Cerebellar cortex (tissue), 1 donor: Measurements from ENCODE around the gene PPHLN1.

ENCODE experiments used
- DNase-seq: peaks from one replicate; pipeline ENCODE4 v3.0.0-alpha.2; 2015; ENCODE audit warnings: low spot score

The PPHLN1 gene

DNA sequence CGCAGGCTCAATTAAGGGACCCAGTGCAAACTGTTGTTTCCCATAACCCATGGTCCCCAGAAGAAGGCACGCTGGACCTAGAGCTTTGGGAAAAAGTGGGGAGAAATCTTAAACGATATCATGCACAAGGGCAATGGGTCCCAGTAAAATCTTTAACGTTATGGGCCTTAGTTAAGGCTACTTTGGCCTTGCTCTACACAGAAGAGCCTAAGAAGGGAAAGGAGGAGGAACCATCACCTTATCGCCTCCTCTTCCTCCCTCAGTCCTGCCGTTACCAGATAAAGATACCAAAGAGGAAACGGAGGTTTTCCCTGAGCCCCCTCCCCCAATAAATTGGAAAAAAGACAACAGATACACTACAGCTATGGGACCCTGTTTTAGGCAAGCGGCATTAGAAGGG lies 116.9 kb downstream of the PPHLN1 start:
- no peak for DNase-seq

DNA sequence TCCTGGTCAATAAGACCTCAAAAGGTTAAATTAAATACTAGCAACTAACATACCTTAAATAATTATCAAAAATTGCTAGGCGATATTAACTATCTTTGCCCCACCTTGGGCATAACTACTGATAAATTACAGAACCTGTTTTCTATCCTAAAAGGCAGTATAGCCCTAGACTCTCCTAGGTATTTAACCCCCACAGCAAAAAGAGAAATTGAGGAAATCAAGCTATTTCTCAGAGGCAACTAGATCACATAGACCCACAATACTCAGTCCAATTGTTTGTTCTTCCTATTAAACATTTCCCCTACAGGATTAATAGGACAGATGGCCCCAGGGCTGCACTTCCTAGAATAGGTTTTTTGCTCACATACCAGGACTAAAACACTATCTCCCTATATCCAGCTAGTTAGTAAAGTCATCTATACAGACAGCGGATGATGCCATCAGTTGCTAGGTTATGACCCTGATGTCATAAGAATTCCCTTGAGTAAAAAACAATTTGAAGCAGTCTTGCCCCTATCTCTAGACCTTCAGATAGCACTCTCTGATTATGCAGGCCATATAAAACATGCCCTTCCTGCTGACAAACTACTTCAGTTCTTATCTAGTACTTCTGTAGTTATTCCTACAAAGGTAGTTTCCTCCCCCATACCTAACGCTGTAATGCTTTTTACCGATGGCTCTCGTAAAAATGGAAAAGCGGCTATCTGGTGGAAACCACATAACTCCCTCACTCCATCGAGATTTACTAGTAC lies 118.4 kb downstream of the PPHLN1 start:
- DNase-seq = no peak

DNA sequence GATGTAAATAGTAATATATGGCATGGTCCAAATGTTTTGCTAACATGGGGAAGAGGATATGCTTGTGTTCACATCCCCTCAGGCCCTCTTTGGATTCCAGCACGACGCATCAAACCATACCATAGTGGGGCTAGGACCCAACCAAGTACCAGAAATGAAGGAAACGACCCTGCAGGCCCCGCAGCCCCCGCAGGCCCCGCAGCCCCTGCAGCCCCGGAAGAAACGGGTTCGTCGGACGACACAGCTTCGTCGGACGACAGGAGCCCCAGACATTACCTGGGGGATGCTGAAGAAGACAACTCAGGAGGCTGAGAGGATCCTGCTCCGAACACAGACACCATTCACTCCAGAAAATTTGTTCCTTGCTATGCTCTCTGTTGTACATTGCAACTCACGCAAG lies 119.9 kb downstream of the PPHLN1 start:
- no peak for DNase-seq

DNA sequence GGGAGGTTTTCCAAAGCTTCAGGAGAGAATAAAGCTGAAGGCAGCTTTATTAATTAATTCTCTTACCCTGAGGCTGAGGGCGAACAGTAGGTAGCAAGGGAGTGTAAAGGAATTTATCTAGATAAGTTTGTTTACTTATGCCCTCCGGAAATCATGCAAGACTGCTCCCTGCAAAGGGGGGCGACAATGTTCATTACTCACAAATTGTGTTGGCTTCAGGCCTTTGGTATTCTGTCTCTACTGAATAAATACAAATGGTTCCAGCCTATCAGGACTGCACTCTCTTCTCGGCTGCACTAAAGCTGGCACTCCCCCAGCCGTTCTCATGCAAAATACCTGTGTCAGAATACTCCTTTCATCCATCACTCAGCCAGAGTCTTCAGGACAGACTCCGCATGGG lies 120.8 kb downstream of the PPHLN1 start:
- no peak for DNase-seq

DNA sequence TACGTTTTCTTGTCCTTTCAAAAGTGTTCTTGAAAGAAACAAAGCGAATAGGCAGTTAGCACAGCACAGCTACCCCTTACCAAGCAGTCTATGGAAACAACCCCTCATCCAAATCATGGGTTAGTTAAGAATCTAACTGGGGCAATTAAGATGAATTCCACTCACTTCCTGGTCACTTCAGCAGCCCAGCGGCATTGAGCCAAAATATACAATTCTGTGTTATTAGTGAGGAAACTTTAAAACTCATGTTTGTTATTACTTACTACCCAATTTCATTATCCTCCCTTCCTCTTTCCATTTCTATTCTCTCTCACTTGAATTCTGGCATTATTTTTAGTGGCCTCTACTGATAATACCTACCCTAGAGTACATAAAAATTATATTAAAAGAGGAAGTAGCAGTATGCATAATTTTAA lies 121.4 kb downstream of the PPHLN1 start:
- DNase-seq = no peak

DNA sequence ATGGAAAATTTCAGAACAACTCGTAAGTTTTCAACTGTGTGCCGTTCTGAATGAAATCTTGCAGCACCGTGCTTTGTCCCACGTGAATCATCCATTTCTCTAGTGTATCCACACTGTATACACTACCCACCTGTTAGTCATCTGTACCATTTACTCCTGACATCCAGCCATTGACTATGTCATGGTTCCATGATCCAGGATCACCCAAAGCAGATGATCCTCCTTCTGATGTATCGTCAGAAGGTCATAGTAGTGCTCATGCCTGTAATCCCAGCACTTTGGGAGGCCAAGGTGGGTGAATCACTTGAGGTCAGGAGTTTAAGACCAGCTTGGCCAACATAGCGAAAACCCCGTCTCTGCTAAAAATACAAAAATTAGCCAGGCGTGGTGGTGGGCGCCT lies 122.9 kb downstream of the PPHLN1 start:
- no peak for DNase-seq

DNA sequence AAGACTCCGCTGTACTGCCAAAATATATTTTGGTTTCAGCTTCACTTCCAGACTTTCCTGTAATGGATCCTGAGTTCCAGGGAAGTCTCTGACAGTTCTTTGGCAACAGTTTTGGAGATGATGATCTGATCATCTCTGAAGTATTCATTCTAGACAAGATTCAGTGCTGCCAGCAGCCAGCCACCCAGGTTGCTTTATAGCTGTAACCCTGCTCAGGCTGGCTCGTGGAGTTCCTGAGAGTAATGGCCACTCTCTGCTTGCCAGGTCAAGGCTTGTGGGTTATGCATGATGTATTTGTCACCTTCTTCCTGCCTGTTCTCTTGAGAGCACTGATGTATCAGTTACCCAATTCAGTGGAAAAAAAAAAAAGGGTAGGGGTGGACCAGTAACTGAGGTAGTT lies 124.3 kb downstream of the PPHLN1 start:
- no peak for DNase-seq

DNA sequence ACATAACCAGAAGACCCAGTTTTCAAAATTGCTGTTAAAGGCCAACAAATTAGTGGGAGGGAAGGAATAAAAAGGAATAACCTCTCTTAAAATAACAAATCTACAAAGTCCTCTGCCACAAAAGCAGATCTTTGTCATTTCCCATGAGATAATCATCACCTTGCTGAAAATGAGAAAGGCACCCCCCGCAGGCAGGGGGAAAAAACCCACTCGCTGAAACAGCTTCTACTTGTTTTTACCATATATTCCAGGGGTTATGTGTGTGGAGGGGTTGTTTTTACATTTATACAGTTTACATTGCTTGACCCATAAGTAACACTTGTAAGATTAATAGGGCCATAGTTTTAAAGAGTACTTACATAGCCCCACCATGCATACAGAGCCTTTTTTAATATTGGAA lies 132.6 kb downstream of the PPHLN1 start:
- no peak for DNase-seq

DNA sequence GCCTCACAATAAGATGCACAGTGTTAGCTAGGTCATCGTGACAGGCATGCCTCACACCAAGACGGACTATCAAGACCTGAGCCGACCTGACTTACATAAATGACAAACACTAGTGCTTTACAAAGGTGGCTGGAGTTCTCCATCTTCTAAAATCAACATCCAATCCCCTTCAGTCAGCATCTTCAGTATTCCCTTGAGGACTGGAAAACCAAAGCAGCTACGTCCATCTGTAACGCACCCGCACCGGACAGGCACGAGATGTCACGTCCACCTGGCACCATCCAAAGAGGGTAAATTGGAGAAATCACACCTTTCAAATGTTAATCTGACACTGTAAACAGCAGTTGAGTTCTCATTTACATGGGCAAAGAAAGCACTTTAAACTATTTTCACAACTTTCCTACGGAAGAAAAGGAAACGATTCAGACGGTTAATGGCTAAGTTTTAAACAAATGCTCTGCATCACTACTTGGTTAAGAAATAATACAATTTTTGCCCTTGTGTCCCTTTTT lies 133.4 kb downstream of the PPHLN1 start:
- no peak for DNase-seq

DNA sequence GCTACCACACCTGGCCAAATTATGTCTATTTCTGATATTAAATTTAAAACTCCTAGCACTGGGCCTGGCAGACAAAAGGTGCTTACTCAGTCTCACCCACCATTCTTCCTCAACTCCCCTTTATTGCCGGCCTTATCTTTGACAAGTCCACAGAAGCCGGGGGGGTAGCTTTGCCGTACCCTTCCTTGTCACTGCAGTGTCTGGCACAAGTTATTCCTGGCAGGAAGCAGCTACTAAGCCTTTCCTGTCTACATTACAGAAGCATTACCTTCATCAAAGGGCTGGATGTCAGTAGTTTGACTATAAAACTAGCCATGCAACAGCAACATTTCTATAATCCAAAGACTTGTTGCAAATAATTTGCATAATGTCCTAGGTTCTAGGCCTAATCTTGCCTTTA lies 136.5 kb downstream of the PPHLN1 start:
- DNase-seq = no peak

DNA sequence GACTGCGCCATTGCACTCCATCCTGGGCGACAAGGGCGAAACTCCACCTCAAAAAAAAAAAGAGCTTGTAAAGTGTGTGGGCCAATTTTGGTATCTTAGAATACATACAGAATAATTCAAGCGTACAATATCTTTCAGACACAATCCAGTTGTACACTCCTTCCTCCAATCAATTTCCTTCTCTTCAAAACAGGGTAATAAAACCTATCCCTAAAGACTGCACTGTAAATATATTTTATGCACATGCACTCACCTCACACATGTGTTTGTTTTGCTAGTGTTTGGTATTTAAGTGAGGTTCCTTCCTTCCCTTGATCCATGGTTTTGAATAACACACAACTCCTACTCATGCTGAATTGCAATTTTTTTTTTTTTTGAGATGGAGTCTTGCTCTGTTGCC lies 137.7 kb downstream of the PPHLN1 start:
- DNase-seq = no peak

DNA sequence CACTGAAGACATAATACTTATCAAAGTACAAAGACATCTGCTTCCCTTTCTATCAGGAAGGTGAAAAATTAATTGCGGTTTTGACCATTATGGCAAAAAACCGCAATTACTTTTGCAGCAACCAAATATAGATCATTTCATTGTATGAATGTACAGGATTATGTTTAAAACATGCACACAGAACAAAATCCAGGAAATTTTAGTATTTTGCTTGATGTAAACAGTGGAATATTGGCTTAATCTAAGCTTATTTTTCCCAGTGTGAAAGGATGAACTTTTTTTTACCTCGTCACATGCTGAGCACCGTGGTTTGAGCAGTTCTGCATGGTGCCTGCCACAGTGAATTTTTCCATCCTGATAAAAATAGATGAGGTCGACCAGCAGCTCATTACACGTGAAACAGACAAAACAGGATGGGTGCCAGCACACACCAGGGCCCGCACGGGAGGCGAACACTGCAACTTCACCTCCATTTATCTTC lies 142.4 kb downstream of the PPHLN1 start:
- peak; percentile 42 for DNase-seq

DNA sequence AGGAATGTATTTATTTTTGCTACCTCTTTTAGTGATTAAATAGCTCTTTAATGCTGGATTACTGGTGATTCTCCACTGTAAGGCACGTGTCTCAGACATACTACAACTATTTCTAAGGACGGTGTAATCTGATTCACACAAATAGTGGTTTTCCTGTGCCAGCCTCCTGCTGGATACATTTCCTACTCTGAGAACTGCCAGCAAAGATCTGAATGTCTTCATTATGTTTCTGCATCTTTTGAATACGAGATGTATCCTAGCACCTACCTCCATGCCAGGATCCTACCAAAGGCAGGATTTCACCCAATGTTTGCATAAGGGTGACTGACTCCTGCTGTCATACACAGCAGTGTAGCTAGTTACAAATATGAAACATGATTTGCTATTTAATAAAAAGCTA lies 143.0 kb downstream of the PPHLN1 start:
- peak; percentile 22 for DNase-seq

DNA sequence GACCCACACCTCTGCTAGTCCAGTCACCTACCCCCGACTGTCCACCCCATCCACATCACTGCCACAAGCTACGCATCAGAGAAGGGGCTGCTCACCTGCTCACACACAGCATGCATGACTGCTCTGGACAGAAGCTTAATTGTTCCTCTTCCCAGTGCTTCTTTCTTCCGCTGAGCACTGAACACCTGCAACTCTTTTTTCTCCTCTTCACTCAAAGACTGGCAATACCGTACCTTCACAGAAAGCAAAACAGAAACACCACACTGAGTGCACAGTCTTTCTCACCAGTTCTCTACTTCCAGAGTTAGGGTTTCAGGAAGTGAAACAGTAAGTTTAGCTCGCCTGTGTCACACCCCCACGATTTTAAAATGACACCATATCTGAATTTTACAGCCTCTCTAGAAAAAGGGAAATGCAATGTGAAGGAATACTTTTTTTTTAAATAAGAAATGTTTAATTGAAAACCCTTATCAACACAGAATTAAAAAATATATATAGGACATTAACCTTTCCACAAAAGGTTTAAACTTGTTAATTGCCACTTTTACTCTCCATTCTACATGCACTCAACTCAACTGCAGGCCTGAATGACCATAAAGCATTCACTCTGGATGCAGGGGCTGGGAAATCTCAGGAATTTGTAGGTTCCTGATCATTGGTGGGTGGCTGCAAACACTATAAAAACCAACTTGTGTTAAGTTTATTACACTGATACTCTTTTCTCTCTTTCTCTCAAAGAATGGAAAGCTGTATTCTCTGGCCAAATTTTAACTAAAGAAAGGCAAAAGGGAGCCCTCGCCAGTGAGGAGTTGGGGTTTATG lies 143.6 kb downstream of the PPHLN1 start:
- no peak for DNase-seq

DNA sequence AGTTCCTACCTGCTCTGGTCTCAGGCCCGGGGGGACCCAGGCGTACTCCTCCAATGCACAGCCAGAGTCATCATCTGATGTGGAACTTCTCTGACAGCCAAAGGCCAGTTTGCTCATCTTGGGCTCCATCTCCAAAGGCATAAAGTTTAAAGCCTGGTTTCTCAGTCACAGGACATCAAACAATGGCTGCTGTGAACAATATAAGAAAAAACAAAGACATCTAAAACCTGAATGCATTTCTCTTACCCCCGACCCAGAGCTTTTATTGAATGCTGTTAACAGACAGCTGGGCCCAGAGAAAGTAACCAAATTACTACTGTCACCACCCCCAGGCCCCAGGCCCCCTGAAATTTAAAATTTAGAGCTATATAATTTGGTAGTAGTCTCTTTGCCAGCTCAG lies 146.4 kb downstream of the PPHLN1 start:
- no peak for DNase-seq

DNA sequence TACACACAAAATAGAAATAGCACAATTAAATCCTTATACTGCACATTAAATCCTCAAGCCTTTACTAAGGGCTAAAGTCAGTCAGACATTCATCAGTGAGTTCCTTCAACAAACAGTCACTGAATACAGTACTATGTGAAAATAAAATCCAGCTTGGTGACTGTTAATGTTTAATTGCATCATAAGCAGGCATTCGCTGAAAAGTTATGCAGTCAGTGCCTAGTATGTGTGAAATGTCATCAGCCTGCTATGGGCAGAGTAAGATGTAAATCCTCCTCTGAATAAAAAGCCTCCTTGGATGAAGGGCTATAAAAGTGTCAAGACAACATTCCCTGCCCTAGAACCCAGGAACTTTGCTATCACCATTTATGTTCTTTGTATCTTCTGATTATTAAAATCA lies 147.2 kb downstream of the PPHLN1 start:
- no peak for DNase-seq

DNA sequence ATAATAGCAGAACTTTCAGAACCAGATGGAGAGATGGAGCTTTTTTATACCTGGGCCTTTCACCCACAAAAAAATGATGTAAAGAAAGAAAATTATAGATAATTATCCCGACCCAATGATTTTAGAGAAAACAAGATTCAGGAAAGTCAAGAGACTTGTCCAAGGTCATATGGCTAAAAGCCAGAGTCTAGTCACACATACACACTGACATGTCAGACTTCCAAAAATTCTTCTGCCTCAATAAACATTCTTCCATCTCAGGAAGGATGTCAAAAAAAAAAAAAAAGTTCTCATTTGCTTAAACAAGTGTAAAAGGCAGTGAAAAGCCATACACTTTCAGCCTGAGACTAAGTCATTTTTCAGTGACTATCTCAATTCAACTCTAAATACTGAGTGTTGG lies 147.6 kb downstream of the PPHLN1 start:
- DNase-seq = no peak

DNA sequence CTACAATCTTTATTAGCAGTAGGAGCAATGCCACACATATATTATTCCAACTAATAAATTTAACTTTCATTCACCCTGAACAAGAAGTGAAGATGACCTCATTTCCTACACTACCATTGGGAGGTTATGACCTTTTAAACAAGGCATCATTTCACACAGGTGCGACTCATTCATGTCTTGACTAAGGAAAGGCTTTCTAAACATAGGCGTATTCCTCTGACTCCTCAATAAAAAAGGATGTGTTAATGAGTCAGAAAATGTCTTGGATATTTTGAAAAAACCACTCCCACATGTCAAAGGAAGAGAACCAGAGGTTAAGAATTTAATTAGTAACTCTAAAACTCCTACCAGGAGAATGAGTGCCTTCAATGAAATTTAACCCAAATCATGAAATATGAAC lies 148.4 kb downstream of the PPHLN1 start:
- DNase-seq = no peak

DNA sequence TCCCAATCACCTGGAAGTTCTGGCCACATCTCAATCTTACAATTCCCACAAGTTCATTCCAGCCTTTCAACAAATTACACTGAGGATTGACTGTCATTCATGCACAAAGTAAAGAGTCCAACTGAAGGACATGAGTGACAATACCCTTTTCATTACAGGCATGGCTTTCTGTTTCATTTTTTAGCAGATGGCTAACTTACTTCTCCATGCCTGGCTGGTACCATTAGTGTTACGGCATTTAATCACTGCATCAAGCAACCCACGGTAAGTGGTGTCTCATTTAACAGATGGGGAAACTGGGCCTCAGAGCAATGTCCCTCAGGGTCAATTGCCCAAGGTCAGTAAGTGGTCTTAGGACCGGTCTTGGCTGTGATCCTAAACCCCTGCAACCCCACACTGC lies 149.1 kb downstream of the PPHLN1 start:
- no peak for DNase-seq

DNA sequence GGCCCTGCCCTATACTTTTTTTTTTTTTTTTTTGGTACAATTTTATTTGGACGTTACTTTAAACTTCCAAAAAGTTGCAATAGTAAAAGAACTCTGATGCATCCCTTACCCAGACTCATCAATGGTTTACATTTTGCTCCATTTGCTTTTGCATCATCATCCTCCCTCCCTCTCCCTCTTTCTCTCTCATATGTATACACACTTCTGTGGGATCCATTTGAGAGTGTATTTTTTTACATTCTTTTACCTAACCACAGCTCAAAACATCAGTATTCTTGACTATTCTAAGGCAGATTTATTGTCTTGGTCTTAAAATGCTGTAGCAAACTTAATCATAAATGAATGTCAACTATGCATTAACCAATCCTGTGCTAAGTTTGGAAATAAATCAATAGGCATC lies 152.0 kb downstream of the PPHLN1 start:
- DNase-seq = no peak

DNA sequence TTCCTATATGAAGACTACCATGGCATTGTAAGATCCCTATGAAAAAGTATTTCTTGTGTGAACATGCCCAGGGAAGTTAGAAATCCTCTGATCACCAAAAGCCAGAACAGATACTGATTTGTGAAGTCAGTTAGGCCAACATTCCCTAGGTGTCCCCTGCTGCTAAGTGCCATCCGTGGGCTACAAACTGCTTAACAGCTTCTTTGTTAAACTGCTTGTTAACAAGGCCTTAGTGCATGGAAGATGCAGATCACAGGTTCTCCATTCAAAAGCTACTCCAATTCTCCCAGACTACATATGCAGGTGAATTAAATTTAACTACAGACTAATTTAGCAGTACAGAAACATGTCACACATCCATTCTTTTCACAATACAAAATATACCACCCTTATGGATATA lies 155.4 kb downstream of the PPHLN1 start:
- DNase-seq = no peak

DNA sequence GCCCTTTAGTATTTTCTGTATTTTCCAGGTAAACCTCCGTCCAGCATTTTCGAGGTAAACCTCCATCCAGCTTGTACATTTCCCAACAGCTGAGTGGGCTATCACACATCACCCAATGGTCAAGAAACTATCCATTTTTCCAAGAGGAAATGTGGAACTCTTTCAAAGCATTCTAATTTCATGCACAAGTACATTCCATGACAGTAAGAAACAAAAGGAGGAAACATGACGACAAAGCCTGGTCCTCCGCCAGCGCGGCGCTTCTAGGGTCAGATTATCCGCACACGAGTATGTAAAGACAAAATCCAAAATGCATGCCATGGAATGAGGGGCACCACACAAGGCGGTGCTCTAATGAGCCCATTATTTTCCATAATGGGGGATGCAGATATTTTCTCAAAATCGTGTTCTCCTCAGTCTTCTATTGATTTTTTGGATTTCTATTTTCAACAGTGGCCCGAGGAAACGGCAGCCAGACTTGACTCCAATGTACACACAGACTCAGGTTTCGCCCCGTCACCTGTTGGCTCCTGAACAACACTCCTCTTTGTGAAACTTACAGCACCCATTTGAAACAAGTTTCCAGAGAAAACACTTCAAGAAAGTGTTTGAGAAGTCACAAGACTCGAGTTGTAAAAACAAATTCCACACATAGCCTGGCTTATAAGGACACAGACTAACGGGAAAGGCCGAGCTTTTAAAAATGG lies 156.2 kb downstream of the PPHLN1 start:
- DNase-seq = no peak
